ENCODE results near the gene ZNF335.

DNA sequence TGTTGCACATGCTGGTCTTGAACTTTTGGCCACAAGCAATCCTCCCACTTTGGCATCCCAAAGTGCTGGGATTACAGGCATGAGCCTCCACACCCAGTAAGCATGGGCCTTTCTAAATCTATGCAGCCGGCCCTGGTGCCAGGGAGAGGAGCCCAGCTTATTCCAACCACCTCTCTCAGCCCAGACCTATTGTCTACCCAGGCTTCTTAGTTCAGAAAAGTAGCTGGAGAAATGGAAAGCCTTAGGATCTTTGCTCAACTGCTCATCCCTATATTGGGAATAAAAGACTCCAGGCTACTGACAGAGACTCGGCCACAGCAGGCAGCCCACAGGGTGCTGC lies 45.3 kb downstream of the ZNF335 start:
- TF ChIP-seq, protein P1, sequence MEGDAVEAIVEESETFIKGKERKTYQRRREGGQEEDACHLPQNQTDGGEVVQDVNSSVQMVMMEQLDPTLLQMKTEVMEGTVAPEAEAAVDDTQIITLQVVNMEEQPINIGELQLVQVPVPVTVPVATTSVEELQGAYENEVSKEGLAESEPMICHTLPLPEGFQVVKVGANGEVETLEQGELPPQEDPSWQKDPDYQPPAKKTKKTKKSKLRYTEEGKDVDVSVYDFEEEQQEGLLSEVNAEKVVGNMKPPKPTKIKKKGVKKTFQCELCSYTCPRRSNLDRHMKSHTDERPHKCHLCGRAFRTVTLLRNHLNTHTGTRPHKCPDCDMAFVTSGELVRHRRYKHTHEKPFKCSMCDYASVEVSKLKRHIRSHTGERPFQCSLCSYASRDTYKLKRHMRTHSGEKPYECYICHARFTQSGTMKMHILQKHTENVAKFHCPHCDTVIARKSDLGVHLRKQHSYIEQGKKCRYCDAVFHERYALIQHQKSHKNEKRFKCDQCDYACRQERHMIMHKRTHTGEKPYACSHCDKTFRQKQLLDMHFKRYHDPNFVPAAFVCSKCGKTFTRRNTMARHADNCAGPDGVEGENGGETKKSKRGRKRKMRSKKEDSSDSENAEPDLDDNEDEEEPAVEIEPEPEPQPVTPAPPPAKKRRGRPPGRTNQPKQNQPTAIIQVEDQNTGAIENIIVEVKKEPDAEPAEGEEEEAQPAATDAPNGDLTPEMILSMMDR (IDR thresholded peaks at IDR 0.05) = no peak
- TF ChIP-seq POLR2A (IDR thresholded peaks at IDR 0.05) = no peak

Data from right lobe of liver (tissue), 4 donors.